AG10803 (cell line): ENCODE results near the gene C3orf22.

Source experiments
- DNase-seq: peaks from one replicate; pipeline ENCODE4 v3.0.0; 2010; ENCODE audit warnings: low read depth
- H3K4me3 ChIP-seq: 2 replicates; pipeline ENCODE4 v1.5.1; 2011; ENCODE audit warnings: mild to moderate bottlenecking, low read length, control low read depth
- TF ChIP-seq, protein P1 (sequence below): conservative IDR thresholded peaks from 2 replicates; pipeline ENCODE4 v1.5.1; 2011; ENCODE audit warnings: mild to moderate bottlenecking, low read length, control low read depth, inconsistent platforms

C3orf22 gene

DNA sequence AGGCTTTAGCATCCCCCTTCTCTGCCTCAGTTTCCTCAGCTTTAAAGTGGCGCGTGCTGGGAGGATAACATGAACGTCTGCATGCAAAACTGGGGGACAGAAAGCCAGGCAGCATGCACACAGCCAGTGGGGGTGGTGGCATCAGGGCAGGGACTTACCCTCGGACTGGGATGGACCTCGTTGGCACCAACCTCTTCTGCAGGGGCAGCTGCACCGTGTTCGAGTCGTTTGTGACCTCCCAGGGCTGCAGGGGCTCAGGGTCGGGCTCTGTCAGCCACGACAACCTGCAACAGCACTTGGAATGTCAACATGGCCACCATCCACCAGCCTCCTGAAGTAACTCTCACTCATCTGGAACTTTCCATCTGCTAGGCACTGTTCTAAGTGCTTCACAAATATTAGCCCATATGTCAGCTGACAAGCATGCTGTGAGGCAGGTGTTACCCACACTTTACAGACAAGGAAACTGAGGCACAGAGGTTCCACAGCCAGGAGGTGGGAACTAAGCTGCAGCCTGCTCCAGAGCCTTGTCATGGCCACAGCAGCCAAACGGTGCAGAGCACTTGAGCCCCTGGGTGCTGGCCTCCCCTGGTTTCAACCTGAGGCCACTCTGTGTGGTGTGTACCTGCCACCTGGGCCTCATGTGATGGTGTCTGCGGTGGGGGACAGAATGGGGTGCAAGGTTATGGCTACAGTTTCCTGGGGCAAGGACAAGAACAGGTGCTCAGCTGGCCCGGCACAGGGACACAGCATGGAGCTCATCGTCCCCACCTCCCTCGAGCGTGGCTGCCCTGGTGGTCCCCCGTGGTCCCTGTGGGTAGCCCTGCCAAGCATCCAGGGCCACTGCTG lies 6.7 kb downstream of the C3orf22 start:
- TF ChIP-seq, protein P1, sequence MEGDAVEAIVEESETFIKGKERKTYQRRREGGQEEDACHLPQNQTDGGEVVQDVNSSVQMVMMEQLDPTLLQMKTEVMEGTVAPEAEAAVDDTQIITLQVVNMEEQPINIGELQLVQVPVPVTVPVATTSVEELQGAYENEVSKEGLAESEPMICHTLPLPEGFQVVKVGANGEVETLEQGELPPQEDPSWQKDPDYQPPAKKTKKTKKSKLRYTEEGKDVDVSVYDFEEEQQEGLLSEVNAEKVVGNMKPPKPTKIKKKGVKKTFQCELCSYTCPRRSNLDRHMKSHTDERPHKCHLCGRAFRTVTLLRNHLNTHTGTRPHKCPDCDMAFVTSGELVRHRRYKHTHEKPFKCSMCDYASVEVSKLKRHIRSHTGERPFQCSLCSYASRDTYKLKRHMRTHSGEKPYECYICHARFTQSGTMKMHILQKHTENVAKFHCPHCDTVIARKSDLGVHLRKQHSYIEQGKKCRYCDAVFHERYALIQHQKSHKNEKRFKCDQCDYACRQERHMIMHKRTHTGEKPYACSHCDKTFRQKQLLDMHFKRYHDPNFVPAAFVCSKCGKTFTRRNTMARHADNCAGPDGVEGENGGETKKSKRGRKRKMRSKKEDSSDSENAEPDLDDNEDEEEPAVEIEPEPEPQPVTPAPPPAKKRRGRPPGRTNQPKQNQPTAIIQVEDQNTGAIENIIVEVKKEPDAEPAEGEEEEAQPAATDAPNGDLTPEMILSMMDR = no peak
- no peak overlapping the region for H3K4me3 ChIP-seq
- DNase-seq = no peak

DNA sequence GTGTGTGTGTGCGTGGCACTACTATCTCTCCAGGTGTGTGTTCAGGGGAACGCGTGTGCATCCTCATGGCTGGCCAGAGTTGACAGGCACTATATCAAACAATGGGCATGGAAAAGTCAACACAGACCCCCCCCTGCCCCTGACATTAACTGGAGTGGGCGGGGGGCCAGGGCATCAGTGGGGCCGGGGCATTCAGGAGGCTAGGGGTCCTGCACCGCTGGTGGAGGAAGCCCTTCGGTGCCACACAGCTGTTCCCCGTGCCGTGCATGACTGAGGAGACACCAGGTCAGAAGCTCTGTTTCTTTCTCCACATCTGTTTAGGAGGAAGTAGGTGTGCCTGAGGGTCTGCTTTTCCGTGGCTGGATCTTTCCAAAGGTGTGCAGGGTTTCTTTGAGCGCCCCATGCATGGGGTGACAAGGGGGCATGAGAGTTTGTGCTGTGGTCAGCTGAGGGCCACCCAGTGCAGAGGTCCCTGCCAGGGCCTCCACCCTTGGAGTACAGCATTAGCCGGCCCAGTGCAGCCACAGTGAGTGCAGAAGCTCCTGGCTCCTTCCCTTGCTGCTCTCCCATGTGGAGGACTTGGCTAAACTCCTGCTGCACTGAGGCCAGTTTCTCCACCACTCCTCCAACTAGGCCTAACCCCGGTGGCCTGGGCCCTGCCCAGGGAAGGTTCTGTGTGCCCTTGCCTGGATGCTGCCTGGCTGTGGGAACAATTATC lies 7.5 kb downstream of the C3orf22 start:
- peak; percentile 26 for DNase-seq
- H3K4me3 ChIP-seq = no peak overlapping the region
- TF ChIP-seq, protein P1 = no peak

DNA sequence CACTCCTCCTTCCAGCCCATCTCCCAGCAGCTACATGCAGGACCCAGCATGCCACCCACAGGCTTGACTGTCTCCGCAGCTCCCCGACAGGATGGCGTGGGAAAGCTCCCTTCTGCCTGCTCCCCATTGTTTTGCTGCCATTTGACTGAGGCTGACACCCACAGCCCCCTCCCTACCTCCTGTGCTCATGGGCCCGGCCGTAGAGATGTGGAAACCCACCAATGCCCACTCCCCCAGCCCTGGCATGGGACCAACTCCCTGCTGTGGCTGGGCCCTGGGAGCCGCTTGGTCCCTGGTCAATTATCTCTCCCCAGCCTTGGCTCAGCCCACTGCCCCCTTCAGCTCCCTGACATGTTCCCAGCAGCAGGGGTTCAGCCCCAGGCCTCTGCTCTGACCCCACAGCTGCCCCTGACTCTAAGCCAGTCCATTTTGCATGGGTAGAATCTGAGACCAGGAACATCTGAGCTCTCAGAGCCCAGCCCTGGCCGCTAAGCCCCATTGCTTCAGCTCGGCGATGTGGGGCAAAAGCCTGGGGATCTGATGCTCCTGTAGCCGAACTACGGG lies 8.2 kb downstream of the C3orf22 start:
- H3K4me3 ChIP-seq = no peak overlapping the region
- no peak for DNase-seq
- TF ChIP-seq, protein P1 = no peak

DNA sequence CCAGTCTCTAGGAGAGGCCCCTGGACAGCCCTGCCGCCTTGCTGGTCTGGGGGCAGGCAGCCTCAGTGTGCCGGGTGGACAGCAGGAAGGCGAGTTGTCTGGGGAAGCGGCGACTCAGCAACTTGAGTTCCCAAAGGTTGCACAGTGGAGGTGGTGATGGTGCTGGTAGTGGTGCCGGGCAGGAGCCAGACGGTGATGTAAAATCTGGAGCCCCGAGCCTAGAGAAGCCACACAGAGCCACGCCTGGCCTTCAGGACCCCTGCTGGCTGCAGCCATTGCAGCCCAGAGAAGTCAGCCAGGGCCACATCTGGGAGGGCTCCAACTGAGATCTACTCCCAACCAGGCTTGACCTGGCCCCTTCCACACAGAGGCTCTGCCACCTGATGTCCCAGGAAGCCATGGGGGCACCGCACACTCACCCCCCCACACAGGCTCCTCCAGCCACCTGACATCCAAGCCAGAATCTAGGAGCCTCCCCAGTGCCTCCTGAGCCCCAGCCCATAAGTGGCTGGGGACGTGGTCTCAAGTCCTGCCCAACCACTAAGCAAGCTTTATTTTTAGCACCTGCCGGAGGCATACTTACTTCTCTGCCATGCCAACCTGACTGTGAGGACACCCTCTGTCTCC lies 8.8 kb downstream of the C3orf22 start:
- TF ChIP-seq, protein P1 = no peak
- no peak overlapping the region for H3K4me3 ChIP-seq
- DNase-seq = no peak

DNA sequence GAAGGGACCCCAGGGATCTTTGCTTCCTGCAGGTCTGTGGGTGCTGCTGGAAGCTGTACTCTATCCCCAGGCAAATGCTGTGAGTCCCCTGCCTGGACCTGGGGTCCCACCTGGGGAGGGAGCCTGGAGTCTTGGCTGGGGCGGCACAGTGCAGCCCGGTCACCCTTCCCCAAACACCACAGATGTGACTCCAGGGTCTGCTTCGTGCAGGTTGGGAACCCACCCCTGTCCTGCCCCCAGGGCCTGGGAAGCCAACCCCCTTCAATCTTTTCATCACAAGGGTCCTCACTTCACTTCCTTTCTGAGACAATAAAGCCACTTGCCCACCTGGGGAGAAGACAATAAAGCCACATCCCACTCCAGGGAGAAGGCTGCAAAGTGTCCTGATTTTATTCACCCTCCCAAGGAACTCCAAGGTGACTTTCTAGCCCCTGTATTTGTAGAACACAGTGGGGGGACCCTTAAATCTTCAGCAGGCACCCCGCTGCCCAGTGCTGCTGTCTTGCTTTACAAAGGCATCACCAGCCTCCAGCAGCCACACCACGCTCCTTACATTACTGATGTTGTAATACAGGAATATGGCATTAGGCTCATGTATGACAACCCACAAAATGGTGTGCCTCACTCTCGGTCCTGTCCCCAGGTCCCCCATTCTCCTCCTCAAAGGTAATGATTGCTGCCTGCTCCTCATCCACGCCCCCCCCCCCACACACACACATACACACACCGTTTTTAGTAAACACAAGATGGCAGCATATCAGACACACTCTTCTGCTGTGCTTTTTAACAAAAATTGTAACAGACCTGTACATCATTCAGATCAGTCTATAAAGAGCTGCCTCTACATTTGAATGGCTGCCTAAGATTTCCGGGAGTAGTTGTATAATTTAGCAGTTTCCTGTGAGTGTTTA lies 9.9 kb downstream of the C3orf22 start:
- H3K4me3 ChIP-seq = no peak overlapping the region
- no peak for DNase-seq
- TF ChIP-seq, protein P1 = 0 out of 2 replicates have a peak, but pooled peaks have one; percentile 1

DNA sequence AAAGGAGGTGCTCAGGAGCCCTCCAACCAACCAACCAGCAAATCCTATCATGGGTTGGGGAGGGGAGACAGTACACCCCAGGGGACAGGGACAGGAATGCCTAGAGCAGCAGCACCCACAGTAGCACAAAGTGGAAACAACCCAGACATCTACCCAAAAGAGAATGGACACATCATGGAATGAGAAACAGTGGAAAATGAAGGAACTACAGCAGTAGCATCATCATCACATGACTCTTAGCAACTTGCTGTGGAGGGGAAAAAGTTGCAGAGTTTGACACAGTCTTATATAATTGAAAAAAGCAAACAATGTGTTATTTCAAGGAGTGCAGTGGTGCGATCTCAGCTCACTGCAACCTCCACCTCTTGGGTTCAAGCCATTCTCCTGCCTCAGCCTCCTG lies 11.0 kb downstream of the C3orf22 start:
- H3K4me3 ChIP-seq = no peak overlapping the region
- TF ChIP-seq, protein P1 = no peak
- DNase-seq = no peak
